Activated T-cell treated with anti-CD3 and anti-CD28 coated beads, Interleukin-2, amount 50 U/mL, for 48 hours (primary cell): Measurements from ENCODE around the gene TOMM34.

Experiments used
- DNase-seq, 2 experiments: peaks; one replicate each; pipeline ENCODE4 v3.0.0-alpha.2; 2020

TOMM34 gene

GRCh38 chr20:44960103-44960852 lies at the start of gene TOMM34:
Gene TOMM34, minus strand, starts transcription at chr20:44960397. Its CDS starts 64 bp downstream, at chr20:44960333.
- peak; percentile 97 to 98 for DNase-seq

- DNase-seq, result no peak
Measured at GRCh38 chr20:45008521-45009049, 48.4 kb upstream of the TOMM34 start.

- no peak for DNase-seq
Measured at GRCh38 chr20:44997668-44998067, 37.5 kb upstream of the TOMM34 start.

GRCh38 chr20:44997171-44997570 lies 37.0 kb upstream of the TOMM34 start:
- DNase-seq, result no peak

- no peak for DNase-seq
Measured at GRCh38 chr20:44993343-44993742, 33.1 kb upstream of the TOMM34 start.

GRCh38 chr20:44990957-44991356 lies 30.8 kb upstream of the TOMM34 start:
- DNase-seq, result no peak

GRCh38 chr20:44990425-44990824 lies 30.2 kb upstream of the TOMM34 start:
- DNase-seq, result peak; percentile 63 to 73

- no peak for DNase-seq
Measured at GRCh38 chr20:44988631-44989171, 28.5 kb upstream of the TOMM34 start.

- no peak for DNase-seq
Measured at GRCh38 chr20:44983093-44983674, 23.0 kb upstream of the TOMM34 start.

GRCh38 chr20:44981736-44982406 lies 21.7 kb upstream of the TOMM34 start:
- no peak for DNase-seq

GRCh38 chr20:44979090-44979621 lies 19.0 kb upstream of the TOMM34 start:
- peak; percentile 48 to 54 for DNase-seq

- DNase-seq, result no peak
Measured at GRCh38 chr20:44976698-44977097, 16.5 kb upstream of the TOMM34 start.

GRCh38 chr20:44973053-44973452 lies 12.9 kb upstream of the TOMM34 start:
- DNase-seq, result no peak

GRCh38 chr20:44970243-44970757 lies 10.1 kb upstream of the TOMM34 start:
- no peak for DNase-seq

GRCh38 chr20:44969300-44969894 lies 9.2 kb upstream of the TOMM34 start:
- peak; percentile 47 to 49 for DNase-seq

GRCh38 chr20:44967207-44967807 lies 7.1 kb upstream of the TOMM34 start:
- DNase-seq, result peak; percentile 52 to 53

- DNase-seq, result peak; percentile 98
Measured at GRCh38 chr20:44966030-44966961, 6.1 kb upstream of the TOMM34 start, which contains the start of gene STK4. Gene STK4, plus strand, starts transcription at chr20:44966512. Its CDS starts 57 bp downstream, at chr20:44966569.

- no peak for DNase-seq
Measured at GRCh38 chr20:44965651-44966029, 5.4 kb upstream of the TOMM34 start.

GRCh38 chr20:44963325-44964215 lies 3.4 kb upstream of the TOMM34 start:
- DNase-seq, result no peak

- no peak for DNase-seq
Measured at GRCh38 chr20:44962483-44962882, 2.3 kb upstream of the TOMM34 start.
